GM18909 (cell line): ENCODE results near the gene MCOLN3.
A peak's percentile ranks its signal among the peaks of the same experiment; 100 is the strongest.
"Not testable (repeated sequence)": the region's sequence is repeated elsewhere in the genome, so short reads cannot be mapped to it uniquely, and the experiment has no call there.

Experiments used
- ATAC-seq: cut with Tn5 transposase; IDR thresholded peaks from one replicate; pipeline ENCODE4 v1.9.1; 2021; ENCODE audit warnings: mild to moderate bottlenecking; ENCODE audit not compliant: unreplicated experiment, poor library complexity

The MCOLN3 gene

GRCh38 chr1:84996846-84997666, 51.2 kb downstream of the MCOLN3 start, which contains the start of gene MCOLN2:
Gene MCOLN2, minus strand, starts transcription at chr1:84997113. Its CDS starts 241 bp downstream, at chr1:84996872.
- peak; percentile 55 for ATAC-seq

GRCh38 chr1:84995484-84996334, 52.6 kb downstream of the MCOLN3 start:
- ATAC-seq = peak; percentile 57

GRCh38 chr1:84991097-84991920, 57.0 kb downstream of the MCOLN3 start:
- peak; percentile 40 for ATAC-seq

- peak; percentile 60 for ATAC-seq
These were observed 59.7 kb downstream of the MCOLN3 start for GRCh38 chr1:84988588-84988987.

- ATAC-seq = not testable (repeated sequence)
These were observed 61.7 kb downstream of the MCOLN3 start for GRCh38 chr1:84986561-84986960.

- no peak for ATAC-seq
These were observed 62.9 kb downstream of the MCOLN3 start for GRCh38 chr1:84985365-84985764.

GRCh38 chr1:84982395-84982794, 65.9 kb downstream of the MCOLN3 start:
- ATAC-seq = no peak

GRCh38 chr1:84975035-84975434, 73.3 kb downstream of the MCOLN3 start:
- no peak for ATAC-seq

- peak; percentile 52 for ATAC-seq
These were observed 74.6 kb downstream of the MCOLN3 start for GRCh38 chr1:84973498-84974334.

GRCh38 chr1:84972377-84972987, 75.8 kb downstream of the MCOLN3 start:
- peak; percentile 41 for ATAC-seq

- ATAC-seq = peak; percentile 41
These were observed 76.3 kb downstream of the MCOLN3 start for GRCh38 chr1:84971957-84972356.

- peak; percentile 36 for ATAC-seq
These were observed 78.6 kb downstream of the MCOLN3 start for GRCh38 chr1:84969489-84970250.

- ATAC-seq = no peak
These were observed 79.4 kb downstream of the MCOLN3 start for GRCh38 chr1:84968865-84969264.

- ATAC-seq = no peak
These were observed 80.2 kb downstream of the MCOLN3 start for GRCh38 chr1:84968101-84968500.
